NCI-H146 (cell line): ENCODE data around the gene KIF22.
"Not testable (repeated sequence)": the region's sequence is repeated elsewhere in the genome, so short reads cannot be mapped to it uniquely, and the experiment has no call there.

Source experiments
- DNase-seq: peaks from one replicate; lab custom pipeline; 2025; lab: John Stamatoyannopoulos, UW

KIF22 gene

GRCh38 chr16:29815032-29815721, 24.6 kb downstream of the KIF22 start:
- peak; percentile 86 for DNase-seq

DNA sequence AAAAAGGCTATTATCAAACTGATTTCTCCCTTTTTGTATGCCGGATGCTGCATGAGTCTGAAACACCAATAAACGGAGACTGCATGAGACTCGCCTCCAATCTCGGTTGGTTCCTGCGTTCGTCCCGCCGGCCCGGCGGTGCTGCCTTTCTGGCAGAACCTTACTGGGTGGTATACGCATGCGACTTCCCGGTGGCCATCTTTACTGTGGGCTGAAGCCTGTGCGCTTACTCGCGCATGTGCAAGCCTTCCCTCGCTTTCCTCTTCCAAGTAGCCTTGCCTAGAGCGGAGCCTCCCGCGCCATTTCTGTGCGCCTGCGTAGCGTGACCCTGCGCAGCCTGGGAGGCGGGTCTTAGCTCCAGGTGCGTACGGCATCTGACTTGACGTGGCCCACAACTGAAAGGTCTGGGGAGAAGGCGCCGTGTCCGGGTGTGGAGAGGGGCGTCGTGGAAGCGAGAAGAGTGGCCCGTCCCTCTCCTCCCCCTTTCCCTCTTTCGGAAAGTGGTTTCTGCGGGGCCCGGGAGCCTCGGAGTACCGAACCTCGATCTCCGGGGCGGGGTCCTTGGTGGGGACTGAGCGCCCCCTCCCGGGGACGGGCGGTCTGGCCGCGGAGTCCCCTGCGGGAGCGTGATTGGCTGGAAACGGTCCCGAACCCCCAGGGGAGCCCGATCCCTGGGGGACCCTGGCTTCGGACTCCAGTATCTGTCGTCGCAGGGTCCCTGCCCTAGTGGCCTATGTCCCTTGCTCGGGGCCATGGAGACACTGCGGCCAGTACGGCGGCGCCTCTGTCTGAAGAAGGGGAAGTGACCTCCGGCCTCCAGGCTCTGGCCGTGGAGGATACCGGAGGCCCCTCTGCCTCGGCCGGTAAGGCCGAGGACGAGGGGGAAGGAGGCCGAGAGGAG, 25.5 kb downstream of the KIF22 start, which contains the start of gene PAGR1:
Gene PAGR1, plus strand, starts transcription at position 360 of the 901 bp plus-strand sequence. Its CDS starts 374 bp downstream, at position 734.
- DNase-seq: peak; percentile 100

- peak; percentile 83 for DNase-seq
Measured at GRCh38 chr16:29816694-29817441, 26.3 kb downstream of the KIF22 start.

DNA sequence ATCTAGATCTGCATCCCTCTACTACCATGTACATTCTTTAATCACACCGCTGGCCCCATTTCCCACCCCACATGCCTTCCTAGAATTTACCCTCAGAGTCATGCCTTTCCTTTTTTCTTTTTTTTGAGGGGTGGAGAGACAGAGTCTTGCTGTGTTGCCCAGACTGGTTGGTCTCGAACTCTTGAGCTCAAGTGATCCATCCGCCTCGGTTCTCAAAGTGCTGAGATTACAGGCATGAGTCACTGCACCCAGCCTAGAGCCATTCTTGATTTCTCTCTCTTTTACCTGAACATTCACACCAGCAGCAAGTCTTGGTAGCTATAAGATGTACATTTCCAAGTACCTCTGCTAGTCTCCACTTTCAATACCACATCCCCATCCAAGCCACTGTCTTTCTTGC, 27.5 kb downstream of the KIF22 start:
- no peak for DNase-seq

- DNase-seq: no peak
Measured at GRCh38 chr16:29819506-29819905, 29.0 kb downstream of the KIF22 start.

GRCh38 chr16:29820271-29820701, 29.7 kb downstream of the KIF22 start, which contains the start of gene MVP:
Gene MVP (plus strand): TSS chr16:29820462. CDS start chr16:29830550, 10,088 bp downstream.
- peak; percentile 37 for DNase-seq

DNA sequence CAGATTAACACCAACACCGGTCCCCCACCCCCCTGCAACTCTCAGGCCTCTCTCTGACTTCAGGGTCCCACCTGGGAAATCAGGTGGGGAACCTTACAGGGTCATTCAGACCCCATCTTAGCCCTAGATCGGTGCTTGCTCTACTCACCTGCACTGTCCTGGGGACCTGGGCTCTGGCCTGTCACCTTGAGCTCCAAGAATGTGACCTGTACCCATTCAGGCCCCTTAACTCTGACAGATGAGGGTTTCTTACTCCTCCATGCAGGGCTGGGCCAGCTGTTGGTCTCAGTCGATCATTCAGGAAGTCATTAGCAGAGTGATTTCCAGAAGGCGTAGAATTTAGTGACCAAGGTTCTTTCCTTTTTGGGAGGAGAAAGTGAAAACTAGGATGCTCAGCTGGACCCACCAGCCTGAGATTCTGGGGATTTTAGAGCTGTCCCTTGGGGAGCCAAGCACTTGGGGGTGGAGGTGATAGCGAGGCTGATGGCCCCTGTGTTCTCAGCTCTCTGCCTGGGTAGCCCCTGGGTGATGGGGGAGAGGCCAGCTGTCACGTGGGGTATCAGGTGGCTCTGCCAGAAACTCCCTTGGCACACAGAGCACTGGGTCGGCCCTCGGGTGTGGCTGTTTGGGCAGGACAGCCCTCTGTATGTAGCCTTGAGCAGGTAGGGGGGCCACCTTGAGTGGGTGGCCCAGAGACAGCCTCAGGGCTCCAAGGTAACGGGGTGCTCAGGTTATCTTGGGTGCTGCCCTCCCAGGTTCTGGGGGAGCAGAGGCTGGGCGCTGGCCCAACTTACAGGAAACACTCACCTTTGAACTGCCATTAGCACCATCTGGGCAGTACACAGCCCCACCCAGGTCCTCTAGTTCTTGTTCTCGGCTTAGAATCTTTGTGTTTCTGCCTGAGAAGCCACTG, 30.4 kb downstream of the KIF22 start:
- no peak for DNase-seq

- no peak for DNase-seq
Measured at GRCh38 chr16:29821643-29822115, 31.1 kb downstream of the KIF22 start.

DNA sequence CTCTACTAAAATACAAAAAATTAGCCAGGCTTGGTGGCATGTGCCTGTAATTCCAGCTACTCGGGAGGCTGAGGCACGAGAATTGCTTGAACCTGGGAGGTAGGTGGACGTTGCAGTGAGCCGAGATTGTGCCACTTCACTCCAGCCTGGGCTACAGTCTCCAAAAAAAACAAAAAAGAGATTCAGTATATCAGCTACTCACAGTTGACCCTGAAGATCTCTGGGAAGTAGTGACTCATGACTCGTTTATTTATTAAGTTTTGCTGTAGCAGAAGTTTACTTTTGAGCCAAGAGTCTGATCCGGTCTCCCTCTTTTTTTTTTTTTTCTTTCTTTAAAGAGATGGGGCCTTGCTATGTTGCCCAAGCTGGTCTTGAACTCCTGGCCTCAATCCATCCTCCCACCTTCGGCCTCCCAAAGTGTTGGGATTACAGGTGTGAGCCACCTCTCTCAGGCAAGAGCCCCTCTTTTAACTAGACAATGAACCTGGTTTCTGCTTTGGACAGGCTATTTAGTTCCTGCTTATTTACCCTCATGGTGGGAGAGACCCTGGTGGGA, 34.1 kb downstream of the KIF22 start:
- no peak for DNase-seq

- peak; percentile 58 for DNase-seq
Measured at GRCh38 chr16:29825145-29826044, 34.8 kb downstream of the KIF22 start.

- DNase-seq: no peak
Measured at GRCh38 chr16:29826342-29826695, 35.8 kb downstream of the KIF22 start.

DNA sequence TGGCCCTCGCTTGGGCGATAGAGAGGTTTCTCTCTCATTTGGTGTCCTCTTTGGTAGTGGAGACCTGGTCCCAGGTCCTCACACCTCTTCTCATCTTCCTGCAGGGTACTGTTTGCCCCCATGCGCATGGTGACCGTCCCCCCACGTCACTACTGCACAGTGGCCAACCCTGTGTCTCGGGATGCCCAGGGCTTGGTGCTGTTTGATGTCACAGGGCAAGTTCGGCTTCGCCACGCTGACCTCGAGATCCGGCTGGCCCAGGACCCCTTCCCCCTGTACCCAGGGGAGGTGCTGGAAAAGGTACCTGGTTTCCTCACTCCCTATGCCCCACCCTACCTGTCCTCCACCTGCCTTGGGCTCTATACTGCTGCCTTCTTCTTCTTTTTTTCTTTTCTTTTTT, 40.2 kb downstream of the KIF22 start:
- no peak for DNase-seq

GRCh38 chr16:29831490-29831889, 40.9 kb downstream of the KIF22 start:
- DNase-seq: no peak

GRCh38 chr16:29833219-29833618, 42.7 kb downstream of the KIF22 start:
- not testable (repeated sequence) for DNase-seq

- DNase-seq: no peak
Measured at GRCh38 chr16:29834079-29834478, 43.5 kb downstream of the KIF22 start.

DNA sequence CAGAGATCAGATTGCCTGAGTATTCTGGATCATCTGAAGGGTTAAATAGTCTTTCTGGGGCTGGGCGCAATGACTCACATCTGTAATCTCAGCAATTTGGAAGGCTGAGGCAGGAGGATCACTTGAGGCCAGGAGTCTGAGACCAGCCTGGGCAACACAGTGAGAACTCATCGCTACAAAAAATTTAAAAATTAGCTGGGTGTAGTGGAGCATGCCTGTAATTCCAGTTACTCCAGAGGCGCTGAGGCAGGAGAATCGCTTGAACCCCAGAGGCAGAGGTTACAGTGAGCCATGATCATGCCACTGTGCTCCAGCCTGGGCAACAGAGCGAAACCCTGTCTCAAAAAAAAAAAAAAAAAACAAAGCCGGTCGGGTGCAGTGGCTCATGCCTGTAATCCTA, 45.4 kb downstream of the KIF22 start:
- no peak for DNase-seq

GRCh38 chr16:29836623-29837022, 46.1 kb downstream of the KIF22 start:
- no peak for DNase-seq

DNA sequence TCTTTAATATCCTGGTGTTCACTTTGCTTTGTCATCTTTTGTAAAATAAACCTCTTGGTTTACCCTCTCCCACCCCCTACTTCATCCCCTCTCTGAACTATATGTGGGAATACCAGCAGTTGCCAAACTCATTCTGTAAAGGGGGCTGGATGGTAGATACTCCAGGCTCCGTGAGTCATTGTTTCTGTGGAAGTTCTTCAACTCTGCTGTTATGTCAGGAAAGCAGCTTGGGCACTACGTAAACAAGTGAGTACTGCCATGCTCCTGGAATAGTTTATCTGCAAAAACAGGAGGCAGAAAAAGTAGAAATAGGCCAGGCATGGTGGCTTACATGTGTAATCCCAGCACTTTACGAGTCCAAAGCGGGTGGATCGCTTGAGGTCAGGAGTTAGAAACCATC, 47.3 kb downstream of the KIF22 start:
- no peak for DNase-seq

GRCh38 chr16:29839822-29840221, 49.3 kb downstream of the KIF22 start:
- no peak for DNase-seq

GRCh38 chr16:29840240-29840639, 49.7 kb downstream of the KIF22 start:
- DNase-seq: no peak
